ENCODE measurements around the gene TRIM4. TPM values are rescaled to one million over a fixed set of nuclear protein-coding genes. Genes with fewer than 3 reads are reported as not detected.

The TRIM4 gene
- total RNA-seq, 3 donors from 2014 or later = 22.2 to 29.2 (median 25.2) TPM

DNA sequence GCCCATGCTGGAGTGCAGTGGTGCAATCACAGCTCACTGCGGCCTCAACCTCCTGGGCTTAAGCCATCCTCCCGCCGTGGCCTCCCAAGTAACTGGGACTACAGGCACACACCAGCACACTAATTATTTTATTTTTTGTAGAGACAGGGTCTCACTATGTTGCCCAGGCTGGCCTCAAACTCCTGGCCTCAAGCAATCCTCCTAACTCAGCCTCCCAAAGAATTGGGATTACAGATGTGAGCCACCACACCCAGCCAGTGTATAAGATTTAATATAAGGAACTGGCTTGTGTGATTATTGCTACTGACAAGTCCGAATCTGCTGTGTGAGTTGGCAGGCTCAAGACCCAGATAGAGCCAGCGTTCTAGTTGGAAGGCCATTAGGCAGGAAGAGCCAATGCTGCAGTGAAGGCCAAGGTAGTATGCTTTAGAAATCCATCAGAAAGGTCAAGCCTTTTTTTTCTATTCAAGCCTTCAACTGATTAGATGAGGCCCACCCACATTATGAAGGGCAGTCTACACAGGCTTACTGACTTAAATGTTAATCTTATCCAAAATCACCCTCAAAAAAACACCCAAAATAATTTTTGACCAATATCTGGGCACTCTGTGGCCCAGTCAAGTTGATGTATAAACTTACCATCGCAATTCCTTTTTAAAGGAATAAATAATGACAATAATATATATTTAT is 19.4 kb downstream of the TRIM4 start:
- no peaks in the 10 kb centered on the region for H3K9me3 ChIP-seq
- no peaks in the 10 kb centered on the region for H3K4me1 ChIP-seq (ENCODE audit: low read depth)
- ATAC-seq (no peak), DNase-seq (no peak)
- H3K36me3 ChIP-seq (ENCODE audit: low read depth) = peaks cover 10% of the 10 kb centered on the region
- intact Hi-C loops (cut with DNase I, micrococcal nuclease) = no loop called here
- no peak overlapping the region for H3K4me3 ChIP-seq
- TF ChIP-seq, protein P1, sequence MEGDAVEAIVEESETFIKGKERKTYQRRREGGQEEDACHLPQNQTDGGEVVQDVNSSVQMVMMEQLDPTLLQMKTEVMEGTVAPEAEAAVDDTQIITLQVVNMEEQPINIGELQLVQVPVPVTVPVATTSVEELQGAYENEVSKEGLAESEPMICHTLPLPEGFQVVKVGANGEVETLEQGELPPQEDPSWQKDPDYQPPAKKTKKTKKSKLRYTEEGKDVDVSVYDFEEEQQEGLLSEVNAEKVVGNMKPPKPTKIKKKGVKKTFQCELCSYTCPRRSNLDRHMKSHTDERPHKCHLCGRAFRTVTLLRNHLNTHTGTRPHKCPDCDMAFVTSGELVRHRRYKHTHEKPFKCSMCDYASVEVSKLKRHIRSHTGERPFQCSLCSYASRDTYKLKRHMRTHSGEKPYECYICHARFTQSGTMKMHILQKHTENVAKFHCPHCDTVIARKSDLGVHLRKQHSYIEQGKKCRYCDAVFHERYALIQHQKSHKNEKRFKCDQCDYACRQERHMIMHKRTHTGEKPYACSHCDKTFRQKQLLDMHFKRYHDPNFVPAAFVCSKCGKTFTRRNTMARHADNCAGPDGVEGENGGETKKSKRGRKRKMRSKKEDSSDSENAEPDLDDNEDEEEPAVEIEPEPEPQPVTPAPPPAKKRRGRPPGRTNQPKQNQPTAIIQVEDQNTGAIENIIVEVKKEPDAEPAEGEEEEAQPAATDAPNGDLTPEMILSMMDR (IDR thresholded peaks at IDR 0.05) = no peak

DNA sequence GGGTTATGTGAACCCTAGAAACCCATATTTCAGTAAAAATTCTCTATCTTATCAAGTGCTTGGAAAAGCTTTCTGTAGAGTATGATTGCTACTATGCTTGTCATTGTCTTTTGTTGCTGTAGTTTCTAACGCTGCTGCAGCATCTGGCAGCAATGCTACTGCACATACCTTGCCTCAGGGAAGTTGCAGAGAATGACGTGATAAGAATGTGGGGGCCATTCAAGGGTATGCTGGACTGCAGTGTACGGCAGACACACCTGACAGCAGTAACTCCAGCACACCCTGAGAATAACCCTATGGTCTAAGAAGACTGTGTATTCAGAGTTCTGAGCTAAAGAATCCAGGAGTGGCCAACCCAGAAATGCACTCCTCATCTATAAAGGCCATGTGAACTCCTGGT is 20.5 kb downstream of the TRIM4 start:
- no peak for ATAC-seq
- TF ChIP-seq, protein P1 (IDR thresholded peaks at IDR 0.05) = no peak

DNA sequence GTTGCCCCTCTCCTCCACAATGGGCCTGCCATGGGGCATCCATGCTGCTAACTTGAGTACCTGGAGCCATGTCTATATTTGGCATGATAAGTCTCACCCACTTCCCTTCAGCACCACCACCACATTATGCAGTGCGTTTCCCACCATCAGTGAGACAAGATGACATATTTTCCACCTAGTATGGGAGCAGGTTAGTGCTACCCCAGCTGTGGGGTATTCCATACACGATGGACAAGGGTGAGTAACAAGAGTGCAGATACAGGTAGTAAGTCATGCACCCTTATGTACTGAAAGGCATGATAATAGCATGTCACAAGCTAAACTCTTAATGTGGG is 21.3 kb downstream of the TRIM4 start:
- Histone ChIP-seq H3K4me3 (no peak overlapping the region), H3K9me3 (no peaks in the 10 kb centered on the region), H3K36me3 (ENCODE audit: low read depth) (peaks cover 10% of the 10 kb centered on the region), H3K4me1 (ENCODE audit: low read depth) (no peaks in the 10 kb centered on the region)
- DNase-seq = no peak
- ATAC-seq = no peak
- intact Hi-C loops (cut with DNase I, micrococcal nuclease) = no loop called here
- TF ChIP-seq, protein P1 (IDR thresholded peaks at IDR 0.05) = no peak

More for the DNA sequence above, 20.5 kb downstream of the TRIM4 start:
- peaks cover 10% of the 10 kb centered on the region for H3K36me3 ChIP-seq (ENCODE audit: low read depth)
- no peaks in the 10 kb centered on the region for H3K4me1 ChIP-seq (ENCODE audit: low read depth)
- intact Hi-C loops (cut with DNase I, micrococcal nuclease) = no loop called here
- no peak overlapping the region for H3K4me3 ChIP-seq
- H3K9me3 ChIP-seq = no peaks in the 10 kb centered on the region
- DNase-seq = no peak

DNA sequence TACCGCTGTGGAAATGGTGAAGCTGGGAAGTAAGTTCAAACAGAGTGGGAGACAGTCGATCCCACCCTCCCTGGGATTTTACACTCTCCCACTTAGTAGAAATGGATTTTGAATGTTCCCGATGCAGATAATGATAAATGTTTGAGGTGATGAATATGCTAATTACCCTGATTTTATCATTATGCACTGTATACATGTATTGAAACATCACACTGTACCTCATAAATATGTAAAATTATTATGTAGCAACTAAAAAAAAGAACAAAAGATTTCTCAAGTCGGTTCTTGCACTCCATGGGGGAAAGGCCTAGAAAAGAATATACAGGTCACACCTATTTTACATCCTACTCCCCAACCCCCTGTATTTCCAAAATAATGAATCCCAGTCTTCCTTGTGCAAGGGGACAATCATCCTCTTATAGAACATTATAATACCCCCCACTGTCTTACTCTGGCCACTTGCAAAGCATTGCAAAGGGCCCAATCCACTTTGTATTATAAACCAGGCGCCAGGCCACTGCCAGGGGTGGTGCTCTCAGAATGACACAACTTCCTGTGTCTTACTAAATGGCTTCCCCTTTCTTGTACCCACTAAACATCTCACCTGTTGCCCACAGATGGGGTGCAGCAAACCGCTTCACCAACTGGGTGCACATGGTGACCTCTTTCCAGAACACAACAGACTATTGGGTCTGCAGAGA is 21.9 kb downstream of the TRIM4 start:
- ATAC-seq = no peak
- Histone ChIP-seq H3K4me3 (no peak overlapping the region), H3K4me1 (ENCODE audit: low read depth) (no peaks in the 10 kb centered on the region), H3K36me3 (ENCODE audit: low read depth) (peaks cover 6% of the 10 kb centered on the region), H3K9me3 (no peaks in the 10 kb centered on the region)
- TF ChIP-seq, protein P1 (IDR thresholded peaks at IDR 0.05) = no peak
- intact Hi-C loops (cut with DNase I, micrococcal nuclease) = no loop called here
- DNase-seq = no peak

DNA sequence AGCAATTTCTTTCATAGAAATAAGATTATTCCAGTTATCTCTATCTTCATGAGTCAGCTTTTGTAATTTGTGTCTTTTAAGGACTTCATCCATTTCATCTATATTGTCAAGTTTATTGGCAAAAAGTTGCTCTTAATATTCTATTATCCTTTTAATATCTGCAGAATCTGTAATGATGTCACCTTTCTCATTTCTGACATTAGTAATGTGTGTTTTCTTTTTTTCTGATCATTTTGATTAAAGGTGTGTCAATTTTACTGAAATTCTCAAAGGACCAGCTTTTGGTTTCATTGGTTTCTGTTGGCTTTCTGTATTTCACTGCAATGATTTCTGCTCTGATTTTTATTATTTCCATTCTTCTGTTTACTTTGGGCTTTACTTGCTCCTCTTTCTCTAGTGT is 24.6 kb downstream of the TRIM4 start:
- Histone ChIP-seq H3K4me1 (ENCODE audit: low read depth) (no peaks in the 10 kb centered on the region), H3K9me3 (no peaks in the 10 kb centered on the region), H3K4me3 (no peak overlapping the region), H3K36me3 (ENCODE audit: low read depth) (no peaks in the 10 kb centered on the region)
- intact Hi-C loops (cut with DNase I, micrococcal nuclease) = no loop called here
- TF ChIP-seq, protein P1 (IDR thresholded peaks at IDR 0.05) = no peak
- DNase-seq = no peak
- no peak for ATAC-seq
